GM21367 (cell line): ENCODE data around the gene FIG4.
"Not testable (repeated sequence)": the region's sequence is repeated elsewhere in the genome, so short reads cannot be mapped to it uniquely, and the experiment has no call there.

Experiments
- ATAC-seq: cut with Tn5 transposase; IDR thresholded peaks from one replicate; pipeline ENCODE4 v1.9.1; 2021; ENCODE audit not compliant: unreplicated experiment

The FIG4 gene

DNA sequence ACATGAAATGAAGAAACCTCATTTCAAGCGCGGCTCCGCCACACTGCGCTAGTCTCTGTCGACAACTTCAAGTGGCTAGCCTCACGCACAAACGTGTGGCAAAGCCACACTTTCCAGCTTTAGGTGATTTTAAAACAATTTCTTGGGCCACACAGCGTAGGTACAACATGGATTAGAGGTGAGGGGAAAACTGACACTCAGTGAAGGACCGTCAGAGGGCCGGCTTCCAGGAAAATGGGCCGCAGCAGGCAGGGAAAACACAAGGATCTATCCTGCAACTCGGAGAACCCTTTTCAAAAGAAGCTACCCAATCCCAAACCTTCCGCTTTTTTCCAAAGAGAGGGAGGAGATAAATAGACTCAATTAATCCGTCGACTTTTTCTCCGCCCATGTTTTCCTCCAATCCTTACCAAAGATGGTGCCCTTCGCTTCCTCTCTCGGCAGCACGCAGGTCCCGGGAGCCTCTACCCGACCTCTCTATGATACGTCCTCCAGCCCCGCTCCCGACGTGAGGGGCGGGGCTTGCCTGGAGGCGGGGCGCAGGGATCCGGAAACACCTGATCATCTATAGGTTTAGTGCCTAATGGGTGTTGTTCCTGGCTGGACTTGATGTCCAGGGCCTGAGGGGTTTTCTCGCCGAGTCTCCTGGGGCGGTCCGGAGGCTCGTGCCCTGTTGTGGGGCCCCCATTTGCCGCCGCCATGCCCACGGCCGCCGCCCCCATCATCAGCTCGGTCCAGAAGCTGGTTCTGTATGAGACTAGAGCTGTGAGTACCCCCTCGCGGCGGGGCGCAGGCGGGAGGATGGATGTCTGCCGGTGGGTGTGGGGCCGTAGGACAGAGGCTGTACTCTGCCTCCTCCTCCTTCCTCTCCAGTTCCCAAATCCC, at the start of gene FIG4, which contains the start of gene AK9:
FIG4 (plus strand) TSS at position 560 of the 885 bp plus-strand sequence; CDS start at position 700, 140 bp downstream.
AK9 (minus strand) TSS at position 466 of the 885 bp plus-strand sequence. CDS start 15,457 bp downstream, outside the sequence.
- ATAC-seq: peak; percentile 92

DNA sequence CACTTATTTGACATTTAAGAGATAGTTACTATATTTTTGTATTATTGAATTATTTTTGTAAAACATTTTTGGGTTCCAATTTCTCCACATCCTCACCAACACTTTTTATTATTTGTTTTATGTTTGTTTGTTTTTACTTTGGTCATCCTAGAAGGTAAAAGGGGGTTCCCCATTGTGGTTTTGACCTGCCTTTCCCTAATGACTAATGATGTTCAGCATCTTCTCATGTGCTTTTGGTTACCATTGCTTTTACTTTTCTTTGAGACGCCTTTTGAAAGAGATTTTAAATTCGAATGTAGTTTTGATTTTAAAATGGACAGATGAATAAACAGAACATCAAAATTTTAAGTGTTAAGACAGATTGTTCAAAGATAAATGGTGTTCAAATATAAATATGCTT, 47.0 kb upstream of the FIG4 start:
- no peak for ATAC-seq

DNA sequence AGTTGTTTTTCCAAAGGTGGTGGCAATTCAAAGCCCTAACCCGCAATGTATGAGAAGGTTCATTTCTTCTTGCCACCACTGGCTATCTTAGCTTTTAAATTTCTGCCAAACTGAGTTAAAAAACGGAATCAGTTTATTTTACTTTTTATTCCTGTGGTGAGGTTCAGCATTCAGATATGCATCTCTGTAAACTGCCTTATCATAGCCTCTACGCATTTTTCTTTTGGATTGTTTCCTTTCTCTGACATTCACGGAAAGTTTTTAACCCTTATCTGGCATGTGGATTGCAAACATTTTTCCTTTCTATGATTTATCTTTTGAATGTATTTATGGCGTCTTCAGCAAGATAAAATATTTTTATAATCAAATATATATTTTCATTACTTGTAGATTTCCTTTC, 37.8 kb upstream of the FIG4 start:
- ATAC-seq: no peak

DNA sequence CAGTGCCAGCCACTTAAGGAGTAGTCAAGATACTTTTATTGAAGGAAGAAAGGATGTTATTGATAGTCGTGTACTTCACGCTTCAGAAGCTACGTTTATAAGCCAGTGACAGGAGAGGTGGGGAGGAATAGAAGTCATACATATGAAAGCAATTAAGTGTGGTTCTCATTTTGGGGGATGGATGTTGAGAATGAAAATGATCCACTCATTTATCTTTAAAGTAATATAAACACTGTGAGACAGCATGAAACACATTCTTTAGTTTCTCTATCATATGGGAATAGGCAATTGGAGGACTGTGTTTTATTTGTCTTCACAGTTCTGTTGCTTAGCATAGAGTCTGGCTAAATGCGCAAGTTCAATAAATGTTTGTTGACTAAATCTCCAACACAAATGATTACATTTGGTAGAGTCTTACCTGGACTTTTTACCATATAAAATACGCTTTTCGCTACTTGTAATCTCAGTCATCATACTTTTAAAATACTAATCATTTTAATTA, 35.3 kb upstream of the FIG4 start:
- no peak for ATAC-seq

DNA sequence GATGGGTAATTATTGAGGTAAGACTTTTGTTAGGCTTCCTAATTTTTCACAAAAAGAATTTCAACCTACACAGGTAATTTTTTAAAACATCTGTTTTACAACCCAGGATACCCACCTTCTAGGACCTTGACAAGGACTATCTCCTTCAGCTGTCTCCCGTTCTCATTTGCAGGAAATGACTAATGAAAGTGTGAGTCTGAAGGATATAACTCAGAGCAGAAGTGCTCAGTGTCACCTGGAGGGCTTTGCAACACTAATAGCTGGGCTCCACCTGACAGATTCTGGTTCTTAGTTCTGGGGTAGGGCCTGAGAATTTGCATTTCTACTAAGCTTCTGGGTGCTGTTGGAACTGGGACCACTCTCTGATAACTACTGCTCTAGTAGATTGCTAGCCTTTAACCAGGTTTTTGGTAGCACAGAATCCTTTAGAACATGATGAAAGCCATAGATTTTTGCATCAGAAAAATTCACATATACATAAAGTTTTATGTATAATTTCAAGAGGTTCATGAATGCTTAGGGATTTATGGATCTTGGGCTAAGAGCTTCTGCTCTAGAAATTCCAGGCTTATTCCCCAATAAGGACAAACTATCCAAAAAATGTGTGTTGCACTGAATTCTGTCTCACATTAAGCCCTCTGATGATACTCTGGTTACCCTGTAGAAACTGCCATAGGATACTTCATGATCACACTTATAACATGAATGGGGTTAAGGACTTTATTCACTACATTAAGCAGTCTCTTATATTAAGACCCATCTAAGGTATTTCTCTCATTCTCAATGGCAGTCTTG, 30.4 kb upstream of the FIG4 start:
- ATAC-seq: no peak

DNA sequence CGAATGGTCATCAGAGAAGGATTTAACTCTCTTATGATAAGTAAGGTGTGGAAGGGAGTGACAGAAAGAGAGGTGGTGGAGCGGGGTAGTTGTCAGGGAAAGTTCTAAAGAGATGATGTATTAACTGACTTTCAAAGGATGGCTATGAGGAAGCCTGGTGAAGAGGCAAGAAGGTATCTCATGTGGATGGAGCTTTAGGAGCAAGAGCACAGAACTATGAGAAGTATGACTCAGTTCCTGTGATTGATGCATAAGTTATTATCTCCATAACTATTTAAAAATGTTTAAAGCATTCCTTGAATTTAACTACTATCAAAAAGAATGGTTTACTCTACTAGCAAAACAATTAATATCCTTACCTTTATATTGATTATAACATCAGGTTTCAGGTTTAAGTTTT, 28.9 kb upstream of the FIG4 start:
- no peak for ATAC-seq

DNA sequence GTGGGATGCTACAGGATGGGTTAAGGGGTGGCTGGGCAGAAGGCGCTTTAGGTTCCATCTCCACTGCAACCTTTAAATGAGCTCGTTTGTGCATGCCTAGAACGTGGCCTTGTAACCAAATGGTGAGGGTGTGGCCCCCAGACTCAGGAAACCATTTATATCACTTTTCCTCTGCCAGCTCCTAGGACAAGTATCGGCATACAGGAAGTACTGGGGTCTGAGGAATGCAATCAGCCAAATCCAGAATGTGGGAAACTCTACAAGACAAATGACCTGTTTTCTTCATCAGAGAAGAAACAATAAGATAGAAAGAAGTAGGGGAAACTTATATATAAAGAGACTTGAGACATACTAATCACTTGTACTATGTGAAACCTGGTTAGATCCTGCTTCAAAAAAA, 21.3 kb upstream of the FIG4 start:
- no peak for ATAC-seq

DNA sequence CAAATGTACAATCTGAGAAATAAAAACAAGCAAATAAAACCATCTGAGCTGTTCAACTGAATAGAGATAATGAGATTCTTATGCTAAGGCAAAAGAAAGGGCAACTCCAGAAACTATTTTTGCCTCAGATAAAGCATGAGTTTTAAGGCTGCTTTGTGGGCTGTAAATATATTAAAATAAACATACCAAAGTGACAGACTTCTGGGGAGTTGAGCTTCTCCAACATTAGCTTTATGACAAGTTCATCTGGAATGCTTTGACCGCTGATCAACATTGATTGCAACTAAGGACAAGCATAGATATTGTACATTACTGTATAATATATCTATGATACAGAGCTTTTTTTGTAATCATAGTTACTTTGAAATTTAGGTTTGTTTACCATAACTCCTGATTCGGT, 19.4 kb upstream of the FIG4 start:
- ATAC-seq: no peak

DNA sequence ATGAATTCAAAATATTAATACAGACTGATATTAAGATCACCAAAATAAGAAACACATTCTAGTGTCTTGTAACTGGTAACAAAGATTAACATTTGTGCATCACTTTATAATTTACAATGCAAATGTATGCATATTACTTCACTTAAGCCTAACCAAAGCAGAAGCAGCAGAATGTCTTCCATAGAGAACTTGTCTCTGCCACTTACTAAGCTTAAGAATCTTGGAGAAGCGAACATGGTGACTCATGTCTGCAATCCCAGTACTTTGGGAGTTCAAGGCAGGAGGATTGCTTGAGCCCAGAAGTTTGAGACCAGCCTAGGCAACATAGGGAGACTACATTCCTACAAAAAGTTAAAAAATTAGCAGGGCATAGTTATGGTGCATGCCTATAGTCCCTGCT, 18.9 kb upstream of the FIG4 start:
- ATAC-seq: no peak

DNA sequence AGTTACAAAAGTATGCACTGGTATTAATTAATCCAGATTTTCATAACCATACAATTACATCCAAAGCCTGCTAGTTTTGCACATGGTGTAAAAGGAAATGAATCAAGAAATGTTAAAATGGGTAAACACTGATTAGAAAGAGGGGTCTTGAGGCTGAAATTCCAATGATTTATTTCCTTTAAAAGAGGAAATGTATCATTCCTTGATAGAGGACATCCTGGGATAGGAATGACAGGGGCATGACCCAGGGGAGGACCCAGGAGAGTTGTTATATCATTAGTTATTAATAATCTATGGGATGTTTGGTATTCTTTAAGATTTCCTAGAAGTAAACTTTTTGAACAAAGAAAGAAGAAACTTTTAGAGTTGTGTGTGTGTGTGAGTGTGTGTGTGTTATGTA, 18.3 kb upstream of the FIG4 start:
- ATAC-seq: no peak

DNA sequence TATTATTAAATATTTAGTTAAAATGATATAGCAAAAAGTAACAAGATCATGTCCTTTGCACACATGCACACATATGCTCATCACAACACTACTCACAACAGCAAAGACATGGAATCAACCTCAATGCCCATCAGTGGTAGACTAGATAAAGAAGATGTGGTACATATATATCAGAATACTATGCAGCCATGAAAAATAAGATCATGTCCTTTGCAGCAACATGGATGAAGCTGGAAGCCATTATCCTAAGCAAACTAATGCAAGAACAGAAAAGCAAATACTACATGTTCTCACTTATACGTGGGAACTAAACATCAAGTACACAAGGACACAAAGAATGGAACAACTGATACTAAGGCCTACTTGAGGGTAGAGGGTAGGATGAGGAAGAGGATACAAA, 14.4 kb upstream of the FIG4 start:
- ATAC-seq: no peak

DNA sequence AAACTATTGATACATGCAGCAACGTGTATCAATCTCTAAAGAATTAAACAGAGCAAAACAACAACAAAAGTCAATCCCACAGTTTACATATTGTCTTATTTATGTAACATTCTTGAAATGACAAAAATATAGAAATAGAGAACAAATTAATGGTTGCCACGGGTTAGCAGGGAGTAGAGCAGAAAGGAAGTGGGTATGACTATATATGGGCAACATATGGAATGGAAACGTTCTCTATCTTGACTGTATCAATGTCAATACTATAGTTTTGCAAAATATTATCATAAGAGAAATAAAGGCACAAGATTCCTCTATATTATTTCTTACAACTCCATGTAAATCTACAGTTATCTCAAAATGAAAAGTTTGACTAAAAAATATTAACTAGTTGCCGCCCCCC, 12.9 kb upstream of the FIG4 start:
- no peak for ATAC-seq

DNA sequence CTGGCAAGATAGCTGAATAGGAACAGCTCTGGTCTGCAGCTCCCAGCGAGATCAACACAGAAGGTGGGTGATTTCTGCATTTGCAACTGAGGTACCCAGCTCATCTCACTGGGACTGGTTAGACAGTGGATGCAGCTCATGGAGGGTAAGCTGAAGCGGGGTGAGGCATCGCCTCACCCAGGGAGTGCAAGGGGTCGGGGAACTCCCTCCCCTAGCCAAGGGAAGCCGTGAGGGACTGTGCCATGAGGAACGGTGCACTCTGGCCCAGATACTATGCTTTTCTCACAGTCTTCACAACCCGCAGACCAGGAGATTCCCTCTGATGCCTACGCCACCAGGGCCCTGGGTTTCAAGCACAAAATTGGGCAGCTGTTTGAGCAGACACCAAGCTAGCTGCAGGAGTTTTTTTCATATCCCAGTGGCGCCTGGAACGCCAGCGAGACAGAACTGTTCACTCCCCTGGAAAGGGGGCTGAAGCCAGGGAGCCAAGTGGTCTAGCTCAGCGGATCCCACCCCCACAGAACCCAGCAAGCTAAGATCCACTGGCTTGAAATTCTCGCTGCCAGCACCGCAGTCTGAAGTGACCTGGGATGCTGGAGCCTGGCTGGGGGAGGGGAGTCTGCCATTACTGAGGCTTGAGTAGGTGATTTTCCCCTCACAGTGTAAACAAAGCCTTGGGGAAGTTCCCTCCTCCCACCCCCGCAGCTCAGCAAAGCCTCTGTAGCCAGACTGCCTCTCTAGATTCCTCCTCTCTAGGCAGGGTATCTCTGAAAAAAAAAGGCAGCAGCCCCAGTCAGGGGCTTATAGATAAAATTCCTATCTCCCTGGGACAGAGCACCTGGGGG, 12.2 kb upstream of the FIG4 start:
- ATAC-seq: not testable (repeated sequence)

DNA sequence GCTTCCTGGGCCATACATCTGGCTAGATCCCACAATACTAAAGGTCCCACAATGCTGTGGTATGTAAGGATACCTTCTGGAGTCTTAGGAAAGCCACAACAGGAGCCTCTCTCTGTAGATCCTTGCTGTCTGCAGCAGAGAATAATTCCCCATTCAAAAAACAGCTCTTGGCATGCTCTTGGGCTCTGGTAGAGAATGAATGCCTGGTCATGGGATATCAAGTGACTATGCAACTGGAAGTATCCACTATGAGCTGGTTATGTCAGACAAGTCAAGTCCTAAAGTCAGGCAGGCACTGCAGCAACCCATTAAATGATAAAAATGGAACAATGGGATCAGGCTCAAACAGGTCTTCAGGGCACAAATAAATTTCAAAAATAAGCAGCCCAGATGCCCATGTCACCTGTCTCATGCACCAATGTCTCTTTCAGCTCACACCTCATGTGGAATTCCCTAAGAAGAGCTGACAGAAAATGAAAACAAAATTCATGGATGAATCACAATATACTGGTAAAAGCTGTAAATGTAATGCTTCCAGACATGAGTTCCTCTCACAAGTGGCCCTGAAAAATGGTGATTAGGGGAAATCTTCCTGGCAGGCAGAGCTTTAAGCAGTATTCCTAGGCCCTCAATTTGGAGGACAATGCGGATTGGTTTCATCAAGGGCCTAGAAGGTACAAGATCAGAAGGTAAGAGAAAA, 4.4 kb upstream of the FIG4 start:
- no peak for ATAC-seq

DNA sequence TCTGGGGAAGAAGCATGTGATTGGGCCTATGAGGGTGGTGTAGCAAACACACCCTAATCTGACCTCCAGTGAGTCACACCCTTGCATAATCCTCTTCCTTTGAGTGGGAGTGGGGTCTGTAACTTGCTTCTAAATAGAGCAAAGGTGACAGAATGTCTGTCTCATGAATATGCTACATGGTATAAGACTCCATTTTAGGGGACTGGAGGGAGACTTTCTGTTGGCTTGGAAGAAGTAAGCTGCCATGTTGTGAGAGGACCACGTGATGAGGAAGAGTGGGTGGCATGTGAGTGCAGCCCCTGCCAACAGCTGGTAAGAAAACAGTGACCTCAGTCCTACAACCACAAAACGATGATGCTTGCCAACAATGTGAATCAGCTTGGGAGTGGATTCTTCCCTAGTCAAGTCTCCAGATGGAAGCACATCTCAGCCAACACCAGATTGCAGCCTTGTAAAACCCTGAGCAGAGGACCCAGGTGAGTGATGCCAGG, 3.8 kb upstream of the FIG4 start:
- no peak for ATAC-seq

DNA sequence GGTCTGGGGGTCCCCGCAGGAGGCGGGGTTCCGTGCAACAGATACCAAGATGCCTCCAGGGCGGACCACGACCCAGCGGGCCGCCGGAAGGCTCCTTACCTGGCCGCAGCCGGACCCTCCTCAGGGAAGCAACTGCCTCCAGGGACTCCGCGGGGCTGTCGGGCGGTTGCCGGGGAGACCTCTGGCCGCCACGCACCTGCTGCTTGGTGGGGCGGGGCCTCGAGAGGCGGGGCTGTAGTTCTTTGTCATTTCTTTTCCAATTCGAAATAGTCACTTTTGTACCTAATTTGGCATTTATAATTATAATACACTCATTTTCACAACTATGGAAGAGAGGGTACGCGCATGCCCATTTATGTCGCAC, 741 bp upstream of the FIG4 start:
- peak; percentile 31 for ATAC-seq

DNA sequence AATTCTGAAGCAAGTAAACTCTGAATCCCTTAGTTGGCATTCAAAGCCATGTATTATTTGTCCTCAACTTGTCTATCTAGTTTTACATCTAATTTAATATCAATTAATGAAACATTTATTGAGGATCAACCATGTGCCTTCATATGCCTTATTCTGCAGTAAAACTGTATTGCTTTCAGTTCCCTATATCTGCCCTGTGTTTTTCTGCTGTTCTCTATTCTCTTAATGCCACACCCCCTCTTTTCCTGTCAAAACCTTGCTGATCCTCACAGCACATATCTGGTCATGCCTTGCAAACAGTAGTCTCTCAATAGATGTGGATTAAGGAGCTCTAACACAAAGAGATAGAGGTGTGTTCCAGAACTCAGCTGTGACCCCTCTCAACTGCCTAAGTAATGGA, 2.0 kb downstream of the FIG4 start:
- peak; percentile 33 for ATAC-seq

DNA sequence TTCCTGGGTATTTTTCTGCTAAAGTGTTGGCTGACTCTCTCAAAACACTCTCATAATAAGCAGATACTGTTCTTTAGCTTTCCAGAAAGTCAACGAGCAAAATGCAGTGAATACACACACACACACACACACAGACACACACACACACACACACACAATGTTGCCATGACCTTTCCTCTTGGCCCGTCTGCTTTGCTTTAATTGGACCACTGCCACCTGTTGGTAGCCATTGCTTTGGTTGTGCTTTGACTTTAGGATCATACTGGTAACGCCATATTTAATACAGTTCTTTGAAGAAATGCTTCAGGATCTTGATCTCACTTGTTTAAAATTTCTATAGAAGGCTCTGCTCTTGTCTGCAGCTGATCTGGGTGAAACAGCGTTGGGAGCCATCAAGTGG, 4.4 kb downstream of the FIG4 start:
- ATAC-seq: no peak

DNA sequence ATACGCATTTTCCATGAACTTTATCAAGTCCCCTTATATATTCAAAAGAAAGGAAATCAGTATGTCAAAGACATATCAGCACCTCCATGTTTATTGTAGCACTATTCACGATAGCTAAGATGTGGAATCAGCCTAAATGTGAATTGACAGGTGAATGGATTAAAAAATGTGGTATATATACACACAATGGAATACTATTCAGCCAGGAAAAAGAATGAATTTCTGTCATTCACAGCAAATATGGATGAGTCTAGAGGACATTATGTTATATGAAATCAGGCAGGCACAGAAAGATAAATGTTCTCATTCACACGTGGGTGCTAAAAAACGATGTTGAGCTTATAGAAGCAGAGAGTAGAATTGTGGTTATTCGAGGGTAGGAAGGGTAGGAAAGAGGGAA, 5.3 kb downstream of the FIG4 start:
- no peak for ATAC-seq

DNA sequence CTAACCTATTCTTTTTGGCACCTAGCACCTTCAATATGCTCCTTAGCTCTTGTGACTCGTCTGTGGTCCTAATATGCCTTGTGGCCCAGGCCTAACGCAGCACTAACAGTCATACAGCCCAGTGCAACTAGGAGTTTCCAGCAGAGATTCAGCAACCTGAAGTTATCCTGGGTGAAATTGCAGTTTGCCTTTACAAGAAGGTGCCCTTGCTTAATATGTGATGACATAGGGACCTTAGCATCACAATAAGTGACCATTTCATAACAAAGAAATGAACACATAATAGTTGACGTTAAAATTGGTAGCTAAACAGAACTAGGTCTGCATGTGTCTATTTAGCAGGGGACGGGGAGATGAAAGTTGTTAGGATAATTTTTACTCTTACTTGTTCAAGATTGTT, 10.1 kb downstream of the FIG4 start:
- ATAC-seq: no peak
